Measurements from ENCODE around the gene LRRC42. TPM values are rescaled to one million over a fixed set of nuclear protein-coding genes. Genes with fewer than 3 reads are reported as not detected.

Gene LRRC42
- total and polyA plus RNA-seq, 9 of the 15 experiments (the other 6 are each of a cell fraction or from before 2014, with no cell fraction given): 17.3 to 51.9 (median 35.5) TPM

DNA sequence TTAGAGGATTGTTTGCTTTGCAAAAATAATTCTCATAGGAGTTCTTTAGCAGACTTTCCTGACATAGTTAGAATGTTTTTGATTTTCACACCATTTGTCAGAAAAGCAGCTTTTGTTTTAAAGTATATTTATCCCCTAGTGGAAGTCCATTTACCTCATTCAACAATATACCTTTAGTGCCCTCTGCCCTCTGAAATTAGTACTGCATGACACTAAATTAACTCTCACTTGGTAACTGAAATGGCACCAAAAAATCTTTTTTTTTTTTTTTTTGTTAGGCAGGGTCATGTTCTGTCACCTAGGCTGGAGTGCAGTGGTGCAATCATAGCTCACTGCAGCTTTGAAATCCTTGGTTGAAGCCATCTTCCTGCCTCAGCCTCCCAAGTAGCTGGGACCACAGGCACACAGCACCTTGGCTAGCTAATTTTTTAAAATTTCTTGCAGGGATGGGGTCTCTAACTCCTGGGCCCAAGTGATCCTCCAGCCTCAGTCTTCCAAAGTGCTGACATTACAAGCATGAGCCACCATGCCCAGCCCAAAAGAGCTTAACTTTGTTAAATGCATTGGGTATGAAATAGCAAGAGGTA, 13.6 kb downstream of the LRRC42 start (continued):
- TF ChIP-seq, protein P1, sequence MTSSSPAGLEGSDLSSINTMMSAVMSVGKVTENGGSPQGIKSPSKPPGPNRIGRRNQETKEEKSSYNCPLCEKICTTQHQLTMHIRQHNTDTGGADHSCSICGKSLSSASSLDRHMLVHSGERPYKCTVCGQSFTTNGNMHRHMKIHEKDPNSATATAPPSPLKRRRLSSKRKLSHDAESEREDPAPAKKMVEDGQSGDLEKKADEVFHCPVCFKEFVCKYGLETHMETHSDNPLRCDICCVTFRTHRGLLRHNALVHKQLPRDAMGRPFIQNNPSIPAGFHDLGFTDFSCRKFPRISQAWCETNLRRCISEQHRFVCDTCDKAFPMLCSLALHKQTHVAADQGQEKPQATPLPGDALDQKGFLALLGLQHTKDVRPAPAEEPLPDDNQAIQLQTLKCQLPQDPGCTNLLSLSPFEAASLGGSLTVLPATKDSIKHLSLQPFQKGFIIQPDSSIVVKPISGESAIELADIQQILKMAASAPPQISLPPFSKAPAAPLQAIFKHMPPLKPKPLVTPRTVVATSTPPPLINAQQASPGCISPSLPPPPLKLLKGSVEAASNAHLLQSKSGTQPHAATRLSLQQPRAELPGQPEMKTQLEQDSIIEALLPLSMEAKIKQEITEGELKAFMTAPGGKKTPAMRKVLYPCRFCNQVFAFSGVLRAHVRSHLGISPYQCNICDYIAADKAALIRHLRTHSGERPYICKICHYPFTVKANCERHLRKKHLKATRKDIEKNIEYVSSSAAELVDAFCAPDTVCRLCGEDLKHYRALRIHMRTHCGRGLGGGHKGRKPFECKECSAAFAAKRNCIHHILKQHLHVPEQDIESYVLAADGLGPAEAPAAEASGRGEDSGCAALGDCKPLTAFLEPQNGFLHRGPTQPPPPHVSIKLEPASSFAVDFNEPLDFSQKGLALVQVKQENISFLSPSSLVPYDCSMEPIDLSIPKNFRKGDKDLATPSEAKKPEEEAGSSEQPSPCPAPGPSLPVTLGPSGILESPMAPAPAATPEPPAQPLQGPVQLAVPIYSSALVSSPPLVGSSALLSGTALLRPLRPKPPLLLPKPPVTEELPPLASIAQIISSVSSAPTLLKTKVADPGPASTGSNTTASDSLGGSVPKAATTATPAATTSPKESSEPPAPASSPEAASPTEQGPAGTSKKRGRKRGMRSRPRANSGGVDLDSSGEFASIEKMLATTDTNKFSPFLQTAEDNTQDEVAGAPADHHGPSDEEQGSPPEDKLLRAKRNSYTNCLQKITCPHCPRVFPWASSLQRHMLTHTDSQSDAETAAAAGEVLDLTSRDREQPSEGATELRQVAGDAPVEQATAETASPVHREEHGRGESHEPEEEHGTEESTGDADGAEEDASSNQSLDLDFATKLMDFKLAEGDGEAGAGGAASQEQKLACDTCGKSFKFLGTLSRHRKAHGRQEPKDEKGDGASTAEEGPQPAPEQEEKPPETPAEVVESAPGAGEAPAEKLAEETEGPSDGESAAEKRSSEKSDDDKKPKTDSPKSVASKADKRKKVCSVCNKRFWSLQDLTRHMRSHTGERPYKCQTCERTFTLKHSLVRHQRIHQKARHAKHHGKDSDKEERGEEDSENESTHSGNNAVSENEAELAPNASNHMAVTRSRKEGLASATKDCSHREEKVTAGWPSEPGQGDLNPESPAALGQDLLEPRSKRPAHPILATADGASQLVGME (CRISPR knock-in tag; IDR thresholded peaks at IDR 0.05): no peak

DNA sequence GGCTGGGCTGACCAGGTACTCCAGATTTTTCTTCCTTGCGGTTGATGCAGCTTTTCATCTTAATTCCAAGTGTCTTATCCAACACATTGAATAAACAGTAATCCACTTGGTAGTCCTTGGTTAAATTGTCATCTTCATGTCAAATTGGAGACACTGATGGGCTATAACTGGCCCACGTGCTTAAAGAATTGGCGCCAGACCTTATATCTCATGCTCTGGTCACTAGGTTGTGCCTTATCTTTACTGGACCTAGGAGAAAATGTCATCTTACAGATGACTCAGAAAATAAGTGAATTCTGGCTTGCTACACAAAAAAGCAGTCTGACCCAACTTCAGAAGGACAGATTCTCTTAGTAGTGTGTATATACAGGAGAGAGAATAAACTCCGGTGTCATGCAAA, 16.2 kb downstream of the LRRC42 start:
- no peaks in the 10 kb centered on the region for H3K79me2 ChIP-seq (ENCODE audit: control insufficient read depth, insufficient read depth, low read length)
- no peak overlapping the region for H3K4me2 ChIP-seq (ENCODE audit: insufficient read depth, low read length)
- H3K4me1 ChIP-seq (replicated peaks in 1 of 2; ENCODE audit: control insufficient read depth in 2 of 2, insufficient read depth in 2 of 2, low read length in 2 of 2): peaks cover 0 to 12% of the 10 kb centered on the region in 2 experiments; a peak in 3 of 5 replicates
- no peak overlapping the region for H2AFZ ChIP-seq (ENCODE audit: low read depth, low read length)
- ATAC-seq: no peak
- no peaks in the 10 kb centered on the region for H3K9me3 ChIP-seq (replicated peaks; ENCODE audit: control insufficient read depth, insufficient read depth, low read depth, low read length)
- H3K9ac ChIP-seq (ENCODE audit: insufficient read depth in 1 of 2, low read depth in 2 of 2, low read length in 2 of 2): no peak overlapping the region
- CTCF ChIA-PET (ENCODE audit: low intra/inter-chr PET ratio): no interaction called here
- 48% methylated on average over 4 of the region's 4 CpGs for WGBS (ENCODE audit: insufficient coverage, low coverage, missing lambda C conversion rate)
- peaks cover 80% of the 10 kb centered on the region for H3K36me3 ChIP-seq (ENCODE audit: control insufficient read depth, insufficient read depth, low read length)
- no peaks in the 10 kb centered on the region for H3K27me3 ChIP-seq (ENCODE audit: control insufficient read depth in 2 of 2, insufficient read depth in 2 of 2, low read length in 2 of 2)
- POLR2A ChIA-PET: interaction anchor here (0.6 kb wide), 1 partner anchor 9 kb away, joined by 3 read pairs; no protein-coding TSS in a partner anchor
- no peak for FAIRE-seq
- no peak overlapping the region for H3K27ac ChIP-seq (ENCODE audit: extremely low read depth, low read depth, low read length)
- peak in 1 of 4 experiments; percentile 25 for DNase-seq (ENCODE audit: extremely low read depth in 1 of 4, low spot score in 3 of 4)
- H3K4me3 ChIP-seq: no peak overlapping the region
- in situ Hi-C loops (cut with MboI): loop anchor here (5.0 kb wide), 1 partner anchor 80 kb away; no protein-coding TSS in a partner anchor
- no TSS peak for BruUV-seq (replicated peaks)
- no peaks in the 10 kb centered on the region; the same call in 1 of the 2 replicates for H4K20me1 ChIP-seq (replicated peaks; ENCODE audit: control insufficient read depth, insufficient read depth, low read length)
- intact Hi-C loops (cut with micrococcal nuclease): no loop called here
- no peaks in the 10 kb centered on the region for H3K9me1 ChIP-seq (ENCODE audit: control insufficient read depth, insufficient read depth, low read length)
- TF ChIP-seq JUND (IDR thresholded peaks at IDR 0.05; ENCODE audit: borderline replicate concordance, low read depth, low read length) (peak; percentile 22; the same call in 1 of the 2 replicates), JUND (tag; IDR thresholded peaks at IDR 0.05; ENCODE audit: borderline replicate concordance, low read depth, low read length) (no peak)

All from K562 (cell line).